ENCODE results near the gene SLC5A9.
"Not testable (repeated sequence)": the region's sequence is repeated elsewhere in the genome, so short reads cannot be mapped to it uniquely, and the experiment has no call there.

The SLC5A9 gene

DNA sequence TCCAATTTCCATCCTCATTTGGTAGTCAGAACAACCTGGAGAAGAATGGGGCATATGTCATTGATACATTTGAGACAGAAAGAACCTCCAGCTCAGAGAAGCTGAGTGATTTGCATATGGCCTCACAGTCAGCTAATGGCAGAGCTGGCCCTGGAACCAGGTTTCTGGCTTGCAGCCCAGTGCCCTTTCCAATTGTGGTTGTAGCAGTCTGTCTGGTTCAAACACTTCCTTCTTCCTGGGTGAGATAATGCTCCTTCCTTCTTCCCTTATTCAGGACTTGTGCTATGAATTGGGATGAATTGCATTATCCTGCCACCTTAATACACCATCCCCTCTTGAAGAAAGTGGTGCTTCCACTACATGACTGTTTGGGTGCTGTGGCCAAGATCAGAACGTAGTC, 24.2 kb downstream of the SLC5A9 start:
- peak; percentile 8 to 47 for DNase-seq

DNA sequence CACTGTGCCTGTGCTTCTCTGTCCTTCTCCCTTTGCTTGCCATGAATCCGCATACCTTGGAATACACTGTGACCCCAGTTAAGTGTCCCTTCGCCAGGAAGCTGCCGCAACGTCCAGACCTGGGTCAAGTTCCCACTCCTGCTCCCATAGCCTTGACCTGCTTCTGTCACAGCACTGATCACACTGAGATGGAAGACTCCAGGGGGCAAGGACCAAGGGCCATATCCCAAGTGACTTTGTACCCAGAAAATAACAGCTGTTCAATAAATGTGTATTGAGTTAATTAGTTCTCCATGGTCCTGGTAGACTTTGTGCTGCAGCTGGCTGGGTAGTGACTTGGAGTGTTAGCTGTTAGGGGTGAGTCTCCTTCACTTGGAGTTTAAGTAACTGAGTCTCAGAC, 25.8 kb downstream of the SLC5A9 start:
- DNase-seq = no peak

DNA sequence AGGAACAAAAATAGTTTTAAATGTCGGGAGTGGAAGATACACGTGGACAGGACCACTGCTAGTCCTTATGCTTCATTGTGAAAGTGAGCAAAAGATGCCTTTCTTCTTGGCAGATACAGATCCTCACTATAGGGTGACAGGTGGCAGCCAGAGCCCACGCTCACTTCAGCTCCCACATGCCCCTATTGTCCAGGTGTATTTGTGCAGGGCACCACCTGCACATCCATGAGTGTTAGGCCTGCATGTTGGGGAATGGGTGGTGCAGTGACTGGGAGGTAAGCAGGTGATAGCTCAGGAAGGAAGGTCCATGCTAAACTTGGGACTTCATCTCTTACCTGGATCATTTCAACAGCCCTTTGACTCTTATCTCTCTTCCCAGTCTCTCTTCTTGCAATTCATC, 27.4 kb downstream of the SLC5A9 start:
- DNase-seq = peak in 1 of 2 experiments; percentile 13

DNA sequence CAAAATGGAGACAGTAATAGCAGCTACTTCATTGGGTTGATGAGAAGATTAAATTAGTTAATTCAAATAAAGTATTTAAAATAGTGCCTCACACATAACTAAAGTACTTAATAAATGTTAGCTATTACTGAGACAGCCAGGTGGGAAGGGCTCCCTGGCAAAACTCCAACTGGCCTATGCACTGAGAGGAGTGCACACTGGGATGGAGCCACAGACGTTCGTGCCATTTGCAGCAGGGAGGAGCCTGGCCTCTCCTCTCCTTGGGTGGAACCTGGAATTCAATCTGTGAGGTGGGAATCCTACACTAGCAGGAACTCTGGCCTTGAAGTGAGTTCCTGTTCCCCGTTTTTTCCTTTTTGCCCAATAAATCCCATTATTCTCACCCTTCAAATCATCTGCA, 28.1 kb downstream of the SLC5A9 start:
- DNase-seq = no peak

DNA sequence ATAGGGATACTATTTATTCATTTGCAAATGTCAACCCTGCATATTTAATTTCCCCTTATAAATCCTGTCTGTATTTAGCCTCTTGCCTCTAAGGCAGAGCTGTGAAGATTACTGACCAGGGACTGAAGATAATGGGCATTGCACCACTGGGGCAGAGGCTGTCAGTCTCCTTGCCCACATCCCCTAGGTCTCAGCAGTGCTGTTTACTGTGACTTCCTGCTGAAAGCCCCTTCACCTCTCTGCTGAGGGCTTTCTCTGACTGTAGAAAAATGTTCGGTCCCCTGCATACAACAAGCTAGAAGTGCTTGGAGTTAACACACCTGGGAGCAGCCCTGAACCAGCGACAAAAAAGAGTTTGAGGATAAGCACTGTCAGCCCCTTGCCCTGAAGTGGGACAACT, 28.8 kb downstream of the SLC5A9 start:
- no peak for DNase-seq

DNA sequence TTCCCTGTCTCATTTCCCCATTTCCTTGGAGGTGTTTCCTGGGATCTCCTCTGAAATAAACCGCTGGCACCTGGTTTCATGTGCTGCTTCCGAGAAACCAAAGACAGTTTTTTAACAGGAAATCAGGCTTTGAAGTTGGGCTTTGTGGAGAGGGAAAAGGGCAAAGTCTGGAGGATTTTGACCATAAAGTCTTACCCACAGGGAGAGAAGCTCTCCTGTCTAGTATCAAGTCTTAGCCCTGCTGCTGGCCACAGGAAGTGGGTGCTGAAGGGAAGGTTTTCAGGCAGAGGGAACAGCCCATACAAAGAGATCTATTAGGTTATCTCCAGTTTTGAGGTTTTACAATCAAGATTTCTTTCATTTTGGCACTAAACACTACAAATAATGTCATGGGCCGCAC, 29.3 kb downstream of the SLC5A9 start:
- DNase-seq = no peak

DNA sequence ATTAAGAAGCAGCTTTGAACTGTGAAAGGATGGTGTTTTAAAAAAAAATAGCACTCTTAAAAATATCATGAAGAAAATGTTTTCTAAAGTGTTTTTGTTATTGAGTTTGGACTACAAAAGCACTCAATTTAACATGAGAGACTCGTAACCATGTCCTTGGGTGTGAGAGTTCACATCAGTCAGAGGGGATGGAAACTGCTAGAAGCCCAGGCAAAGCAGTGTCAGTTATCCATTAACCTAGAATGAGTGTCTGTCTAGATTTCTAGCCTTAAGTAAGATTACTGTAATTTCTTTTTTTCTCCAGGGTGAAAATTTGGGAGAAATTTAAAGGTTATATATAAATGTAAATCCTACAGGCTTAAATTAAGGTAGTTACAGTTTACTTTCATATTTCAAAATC, 31.7 kb downstream of the SLC5A9 start:
- no peak for DNase-seq

DNA sequence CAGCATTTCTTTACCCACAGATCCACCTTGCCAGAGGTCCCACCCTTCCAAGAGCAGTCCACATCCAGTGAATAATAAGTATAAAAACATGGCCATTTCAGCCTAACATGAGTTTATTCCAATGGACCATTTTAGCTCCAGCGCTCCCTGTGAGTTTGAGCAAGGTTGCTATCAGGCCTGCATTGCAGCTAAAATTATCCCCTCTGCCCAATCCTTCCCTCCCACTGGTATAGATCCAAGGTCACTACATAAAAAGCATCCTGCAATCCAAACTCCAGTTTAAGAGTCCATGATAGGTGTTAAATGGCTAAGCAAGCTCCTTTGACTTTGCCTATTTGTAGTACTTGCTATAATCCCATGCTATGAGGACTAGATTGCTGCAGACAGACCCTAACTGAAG, 35.6 kb downstream of the SLC5A9 start:
- no peak for DNase-seq

DNA sequence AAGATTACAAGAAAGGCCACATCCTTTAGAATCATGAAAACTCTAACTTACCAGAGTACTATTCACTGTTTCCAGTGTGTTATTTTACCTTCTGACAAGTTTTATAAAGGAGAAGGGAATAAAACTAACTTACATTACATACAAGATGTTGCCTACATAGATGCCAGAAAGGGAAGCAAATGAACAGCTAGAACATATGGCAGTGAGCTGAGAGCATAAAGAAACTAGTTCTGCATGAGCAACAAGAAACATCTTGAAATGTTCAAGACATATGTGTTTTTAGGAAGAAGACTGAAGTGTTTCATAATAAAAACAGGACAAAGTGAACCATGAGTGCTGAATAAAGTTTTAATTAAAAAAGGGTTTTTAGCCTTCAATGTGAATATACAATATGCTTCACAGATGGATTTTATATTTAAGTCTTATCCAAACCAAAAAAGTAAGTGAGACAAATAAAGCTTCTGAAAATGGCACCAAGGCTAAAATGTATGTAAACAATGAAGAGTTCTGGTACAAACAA, 39.4 kb downstream of the SLC5A9 start:
- DNase-seq = no peak

DNA sequence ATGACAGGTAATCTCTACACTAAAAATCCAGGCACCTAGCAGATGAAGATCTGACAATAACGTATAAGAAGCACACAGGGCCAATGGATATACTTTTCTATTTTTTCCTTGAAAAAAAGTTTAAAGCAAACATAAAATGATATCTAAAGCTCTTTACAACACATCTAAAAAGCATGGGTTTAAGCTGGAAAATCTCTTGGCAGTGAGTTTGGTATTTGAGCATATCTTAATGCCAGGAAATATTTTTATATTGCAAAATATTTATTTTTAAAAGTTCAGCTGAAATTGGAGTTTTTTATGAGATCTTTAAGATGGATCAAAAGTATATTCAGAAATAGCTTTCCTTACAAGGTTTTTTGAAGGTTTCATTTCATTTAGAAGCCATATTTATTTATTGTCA, 40.5 kb downstream of the SLC5A9 start:
- DNase-seq = no peak

DNA sequence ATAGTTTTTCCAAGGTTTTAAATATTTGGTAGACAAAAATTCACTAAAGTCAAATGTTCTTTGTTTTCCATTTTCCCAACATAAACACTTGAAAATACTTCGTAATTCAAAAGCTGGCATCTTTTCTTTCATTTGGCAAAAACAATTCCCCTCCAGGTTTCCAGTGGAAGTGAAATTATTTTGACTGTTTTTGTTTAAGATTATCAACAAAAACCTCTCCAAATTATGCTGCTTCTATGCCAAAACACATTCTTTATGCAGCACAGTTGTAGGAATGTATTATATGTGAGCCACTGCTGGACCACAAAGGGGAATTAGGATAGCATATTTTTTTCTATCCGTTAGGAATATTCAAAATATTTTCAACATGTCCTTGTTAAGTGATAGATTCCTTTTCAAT, 44.1 kb downstream of the SLC5A9 start:
- no peak for DNase-seq

DNA sequence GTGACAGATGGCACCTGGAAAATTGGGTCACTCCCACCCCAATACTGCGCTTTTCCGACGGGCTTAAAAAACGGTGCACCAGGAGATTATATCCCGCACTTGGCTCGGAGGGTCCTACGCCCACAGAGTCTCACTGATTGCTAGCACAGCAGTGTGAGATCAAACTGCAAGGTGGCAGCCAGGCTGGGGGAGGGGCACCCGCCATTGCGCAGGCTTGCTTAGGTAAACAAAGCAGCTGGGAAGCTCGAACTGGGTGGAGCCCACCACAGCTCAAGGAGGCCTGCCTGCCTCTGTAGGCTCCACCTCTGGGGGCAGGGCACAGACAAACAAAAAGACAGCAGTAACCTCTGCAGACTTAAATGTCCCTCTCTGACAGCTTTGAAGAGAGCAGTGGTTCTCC, 54.9 kb downstream of the SLC5A9 start:
- DNase-seq = not testable (repeated sequence)

DNA sequence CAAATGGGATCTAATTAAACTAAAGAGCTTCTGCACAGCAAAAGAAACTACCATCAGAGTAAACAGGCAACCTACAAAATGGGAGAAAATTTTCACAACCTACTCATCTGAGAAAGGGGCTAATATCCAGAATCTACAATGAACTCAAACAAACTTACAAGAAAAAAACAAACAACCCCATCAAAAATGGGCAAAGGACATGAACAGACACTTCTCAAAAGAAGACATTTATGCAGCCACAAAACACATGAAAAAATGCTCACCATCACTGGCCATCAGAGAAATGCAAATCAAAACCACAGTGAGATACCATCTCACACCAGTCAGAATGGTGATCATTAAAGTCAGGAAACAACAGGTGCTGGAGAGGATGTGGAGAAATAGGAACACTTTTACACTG, 59.8 kb downstream of the SLC5A9 start:
- DNase-seq = not testable (repeated sequence)

DNA sequence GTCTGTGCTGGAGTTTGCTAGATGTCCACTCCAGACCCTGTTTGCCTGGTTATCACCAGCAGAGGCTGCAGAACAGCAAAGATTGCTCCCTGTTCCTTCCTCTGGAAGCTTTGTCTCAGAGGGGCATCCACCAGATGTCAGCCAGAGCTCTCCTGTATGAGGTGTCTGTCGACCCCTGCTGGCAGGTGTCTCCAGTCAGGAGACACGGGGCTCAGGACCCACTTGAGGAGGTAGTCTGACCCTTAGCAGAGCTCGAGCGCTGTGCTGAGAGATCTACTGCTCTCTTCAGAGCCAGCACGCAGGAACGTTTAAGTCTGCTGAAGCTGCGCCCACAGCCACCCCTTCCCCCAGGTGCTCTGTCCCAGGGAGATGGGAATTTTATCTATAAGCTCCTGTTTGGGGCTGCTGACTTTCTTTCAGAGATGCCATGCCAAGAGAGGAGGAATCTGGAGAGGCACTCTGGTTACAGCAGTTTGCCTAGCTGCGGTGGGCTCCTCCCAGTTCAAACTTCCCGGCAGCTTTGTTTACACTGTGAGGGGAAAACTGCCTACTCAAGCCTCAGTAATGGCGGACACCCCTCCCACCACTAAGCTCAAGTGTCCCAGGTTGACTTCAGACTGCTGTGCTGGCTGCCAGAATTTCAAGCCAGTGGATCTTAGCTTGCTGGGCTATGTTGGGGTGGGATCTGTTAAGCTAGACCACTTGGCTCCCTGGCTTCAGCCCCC, 62.3 kb downstream of the SLC5A9 start:
- not testable (repeated sequence) for DNase-seq

DNA sequence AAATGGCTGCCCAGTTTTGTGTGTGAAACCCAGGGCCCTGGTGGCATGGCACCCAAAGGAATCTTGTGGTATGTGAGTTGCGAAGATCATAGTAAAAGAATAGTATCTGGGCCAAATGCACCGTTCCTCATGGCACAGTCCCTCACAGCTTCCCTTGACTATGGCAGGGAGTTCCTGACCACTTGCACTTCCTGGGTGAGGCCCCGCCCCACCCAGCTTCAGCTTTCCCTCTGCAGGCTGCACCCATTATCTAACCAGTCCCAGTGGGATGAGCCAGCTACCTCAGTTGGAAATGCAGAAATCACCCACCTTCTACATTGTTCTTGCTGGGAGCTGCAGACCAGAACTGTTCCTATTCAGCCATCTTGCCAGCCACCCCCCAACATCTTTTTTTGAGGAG, 63.0 kb downstream of the SLC5A9 start:
- DNase-seq = no peak

DNA sequence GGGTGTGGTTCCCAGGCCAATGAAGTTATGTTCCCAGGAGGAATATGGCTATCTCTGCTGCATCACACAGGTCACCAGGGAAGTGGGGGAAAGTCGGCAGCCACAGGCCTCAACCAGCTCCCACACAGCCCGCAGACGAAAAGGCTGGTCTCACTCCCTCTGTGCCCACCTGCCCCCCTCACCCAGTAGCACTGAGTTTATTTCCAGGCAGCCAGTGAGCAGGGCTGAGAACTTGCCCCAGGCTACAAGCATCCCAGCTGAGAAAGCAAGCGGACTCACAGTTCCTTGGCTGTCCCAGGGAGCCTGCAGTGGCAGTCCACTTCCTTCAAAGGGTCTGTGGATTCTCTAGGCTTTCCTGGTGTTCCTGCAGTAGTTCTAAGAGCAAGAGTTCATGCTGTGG, 68.9 kb downstream of the SLC5A9 start:
- no peak for DNase-seq

DNA sequence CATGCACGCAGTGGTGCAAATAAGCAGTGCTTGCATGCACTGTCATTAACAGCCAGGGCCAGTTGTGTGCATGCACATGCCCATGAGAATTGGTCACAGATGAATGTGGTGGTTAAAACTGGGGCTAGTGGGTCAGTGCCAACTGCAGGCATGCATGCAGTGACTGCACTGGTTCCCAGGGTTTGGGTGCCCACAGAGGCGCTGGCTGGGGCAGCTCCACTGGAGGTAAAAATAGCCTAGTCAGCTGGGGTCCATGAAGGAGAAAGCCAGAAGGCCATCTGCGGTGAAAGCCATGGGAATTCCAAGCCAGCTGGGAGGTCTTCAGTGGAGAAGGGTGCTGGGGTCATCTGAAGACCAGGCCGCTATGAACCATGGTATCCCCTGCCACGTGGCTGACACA, 70.2 kb downstream of the SLC5A9 start:
- DNase-seq = no peak

DNA sequence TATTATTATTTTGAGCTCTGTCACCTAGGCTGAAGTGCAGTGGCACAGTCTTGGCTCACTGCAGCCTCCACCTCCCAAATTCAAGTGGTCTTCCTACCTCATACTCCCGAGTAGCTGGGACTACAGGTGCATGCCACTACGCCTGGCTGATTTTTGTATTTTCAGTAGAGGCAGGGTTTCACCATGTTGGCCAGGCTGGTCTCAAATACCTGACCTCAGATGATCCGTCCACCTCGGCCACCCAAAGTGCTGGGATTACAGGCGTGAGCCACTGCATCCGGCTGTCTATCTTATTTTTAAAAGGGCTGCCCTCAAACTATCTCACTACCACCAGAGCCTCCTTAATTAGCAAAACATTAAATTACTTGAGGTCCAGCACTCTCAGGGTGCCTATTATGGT, 71.6 kb downstream of the SLC5A9 start:
- DNase-seq = not testable (repeated sequence)

DNA sequence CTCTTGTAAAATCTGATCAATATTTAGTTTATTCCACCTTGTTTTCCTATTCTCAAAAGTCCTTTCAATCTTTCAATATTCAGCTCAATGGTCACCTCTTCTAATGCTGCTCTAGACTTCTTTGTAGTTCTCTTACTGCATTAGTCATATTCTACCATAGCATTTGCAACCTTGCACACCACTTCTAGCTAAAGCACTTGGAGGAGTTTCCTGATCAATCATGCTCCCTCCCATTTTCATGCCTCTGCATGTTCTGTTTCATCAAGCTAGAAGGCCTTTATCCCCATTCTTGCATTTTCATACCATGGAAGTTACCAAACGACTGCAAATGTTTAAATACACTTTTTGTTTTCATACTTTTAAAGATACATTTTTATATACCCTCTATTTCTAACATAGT, 72.1 kb downstream of the SLC5A9 start:
- no peak for DNase-seq
